Measurements from ENCODE around the gene VIT.

Gene VIT

DNA sequence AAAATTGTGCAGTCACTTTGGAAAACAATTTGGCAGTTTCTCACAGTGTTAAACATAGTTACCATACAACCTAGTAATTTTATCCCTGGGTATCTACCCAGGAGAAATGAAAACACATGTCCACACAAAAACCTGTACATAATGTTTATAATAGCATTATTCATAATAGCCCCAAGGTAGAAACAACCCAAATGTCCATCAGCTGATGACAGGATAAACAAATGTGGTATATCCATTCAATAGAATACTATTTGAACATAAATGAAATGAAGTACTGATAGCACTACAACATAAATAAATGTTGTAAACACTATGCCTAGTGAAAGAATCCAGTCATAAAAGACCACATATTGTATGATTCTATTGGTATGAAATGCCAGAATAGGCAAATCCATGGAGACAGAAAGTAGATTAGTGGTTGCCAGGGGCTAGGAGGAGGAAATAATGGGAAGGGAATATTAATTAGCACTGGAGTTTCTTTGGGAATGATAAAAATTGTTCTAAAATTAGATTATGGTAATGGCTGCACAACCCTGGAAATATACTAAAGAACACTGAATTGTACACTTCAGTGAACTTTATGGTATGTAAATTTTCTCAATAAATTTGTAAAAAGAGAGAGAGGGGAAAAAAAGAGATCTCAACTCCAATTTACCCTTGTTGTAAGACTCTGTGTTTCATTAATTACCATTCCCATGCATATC is 20.8 kb upstream of the VIT start:
- no peak overlapping the region for H3K4me3 ChIP-seq (ENCODE audit: low read depth, low read length)
- in situ Hi-C loops (cut with HindIII; ENCODE audit: low sequenced_read_pairs), result no loop called here
- no peak for DNase-seq (ENCODE audit: low read depth)
- no peak for TF ChIP-seq CTCF (IDR thresholded peaks at IDR 0.05; ENCODE audit: low read depth, low read length, missing control alignments)

GRCh38 chr2:36676364-36676763 is 20.1 kb upstream of the VIT start:
- no peak for TF ChIP-seq CTCF (IDR thresholded peaks at IDR 0.05; ENCODE audit: low read depth, low read length, missing control alignments)
- no peak overlapping the region for H3K4me3 ChIP-seq (ENCODE audit: low read depth, low read length)
- DNase-seq (ENCODE audit: low read depth), result no peak
- in situ Hi-C loops (cut with HindIII; ENCODE audit: low sequenced_read_pairs), result no loop called here

GRCh38 chr2:36677386-36677785 is 19.1 kb upstream of the VIT start:
- no peak for TF ChIP-seq CTCF (IDR thresholded peaks at IDR 0.05; ENCODE audit: low read depth, low read length, missing control alignments)
- no peak overlapping the region for H3K4me3 ChIP-seq (ENCODE audit: low read depth, low read length)
- in situ Hi-C loops (cut with HindIII; ENCODE audit: low sequenced_read_pairs), result no loop called here
- no peak for DNase-seq (ENCODE audit: low read depth)

GRCh38 chr2:36677996-36678605 is 18.4 kb upstream of the VIT start:
- in situ Hi-C loops (cut with HindIII; ENCODE audit: low sequenced_read_pairs), result no loop called here
- DNase-seq (ENCODE audit: low read depth), result no peak
- TF ChIP-seq CTCF (IDR thresholded peaks at IDR 0.05; ENCODE audit: low read depth, low read length, missing control alignments), result no peak
- H3K4me3 ChIP-seq (ENCODE audit: low read depth, low read length), result no peak overlapping the region

DNA sequence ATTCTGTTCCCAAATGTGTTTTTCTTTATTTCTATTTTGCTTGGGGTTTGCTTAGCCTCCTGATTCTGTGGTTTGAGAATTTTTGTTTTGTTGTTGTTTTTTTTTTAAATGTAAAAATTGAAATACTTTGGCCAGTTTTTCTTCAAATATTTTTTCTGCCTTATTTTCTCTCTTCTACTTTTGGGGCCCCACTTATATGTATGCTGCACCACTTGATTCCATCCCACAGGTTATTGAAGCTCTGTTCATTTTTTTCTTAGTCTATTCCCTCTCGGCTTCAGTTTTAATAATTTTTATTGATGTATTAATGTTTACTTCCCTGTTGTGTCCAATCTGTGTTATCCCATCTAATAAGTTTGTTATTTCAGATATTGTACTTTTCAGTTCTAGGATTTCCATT is 17.7 kb upstream of the VIT start:
- in situ Hi-C loops (cut with HindIII; ENCODE audit: low sequenced_read_pairs), result no loop called here
- no peak for TF ChIP-seq CTCF (IDR thresholded peaks at IDR 0.05; ENCODE audit: low read depth, low read length, missing control alignments)
- DNase-seq (ENCODE audit: low read depth), result no peak
- no peak overlapping the region for H3K4me3 ChIP-seq (ENCODE audit: low read depth, low read length)

DNA sequence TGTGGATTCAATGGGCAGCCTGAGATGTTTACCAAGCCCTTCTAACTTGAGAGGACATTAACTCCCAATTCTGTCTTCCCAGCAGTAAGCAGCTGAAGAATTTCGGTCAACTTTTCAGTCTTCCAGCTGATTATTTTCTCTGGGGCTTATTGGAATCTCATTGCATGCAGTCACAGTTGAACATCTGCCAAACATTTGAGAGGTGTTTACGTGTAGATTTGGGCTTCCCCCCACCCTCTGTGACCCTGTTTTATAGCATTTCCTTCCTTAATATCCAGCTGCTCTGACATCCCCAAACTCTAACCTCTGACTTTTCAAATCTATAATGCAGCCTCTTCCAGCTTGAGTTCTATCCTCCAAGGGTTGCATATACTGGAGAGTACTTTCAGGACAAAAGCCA is 16.5 kb upstream of the VIT start:
- no peak overlapping the region for H3K4me3 ChIP-seq (ENCODE audit: low read depth, low read length)

More for the DNA sequence above, 16.5 kb upstream of the VIT start:
- in situ Hi-C loops (cut with HindIII; ENCODE audit: low sequenced_read_pairs), result no loop called here
- no peak for TF ChIP-seq CTCF (IDR thresholded peaks at IDR 0.05; ENCODE audit: low read depth, low read length, missing control alignments)
- no peak for DNase-seq (ENCODE audit: low read depth)

Measured in astrocyte of the cerebellum (primary cell).